WTC11 (cell line): ENCODE results near the gene TXNL4A. TPM values are rescaled to one million over a fixed set of nuclear protein-coding genes. Genes with fewer than 3 reads are reported as not detected.

Experiments
- ATAC-seq: fragments of 200-7000 bp; cut with Tn5 transposase; 2 replicates; pipeline ENCODE4 v1.10.0; 2021; ENCODE audit warnings: mild to moderate bottlenecking, moderate library complexity
- CTCF ChIA-PET: fragments of 300-600 bp; sonication (Branson Sonifier 250); formaldehyde crosslinking; loops from one replicate; lab custom pipeline; 2021; ENCODE audit warnings: antibody characterized with exemption; lab: Charles Lee
- POLR2A ChIA-PET: fragments of 350-600 bp; sonication (Branson Sonifier 250); formaldehyde crosslinking; loops from one replicate; lab custom pipeline; 2021; ENCODE audit warnings: antibody characterized with exemption; lab: Charles Lee
- DNase-seq: peaks from one replicate; pipeline ENCODE4 v3.0.0; 2021; ENCODE audit warnings: low spot score
- H3K27ac Mint-ChIP-seq: 2 replicates; pipeline ENCODE4 v1.8.0; 2021; ENCODE audit warnings: mixed read lengths
- H3K27me3 Mint-ChIP-seq: 2 replicates; pipeline ENCODE4 v1.8.0; 2021; ENCODE audit warnings: low read depth, mild to moderate bottlenecking, moderate library complexity, mixed read lengths
- H3K36me3 Mint-ChIP-seq: 2 replicates; pipeline ENCODE4 v1.8.0; 2021; ENCODE audit warnings: mixed read lengths
- H3K4me1 Mint-ChIP-seq: 2 replicates; pipeline ENCODE4 v1.8.0; 2022; ENCODE audit warnings: mixed read lengths
- H3K4me3 Mint-ChIP-seq: 2 replicates; pipeline ENCODE4 v1.8.0; 2021; ENCODE audit warnings: mild to moderate bottlenecking, moderate library complexity, mixed read lengths
- H3K9me3 Mint-ChIP-seq: 2 replicates; pipeline ENCODE4 v1.8.0; 2021; ENCODE audit warnings: mixed read lengths
- ATF1 ChIP-seq: sonication (generic); formaldehyde crosslinking; IDR thresholded peaks from 2 replicates; pipeline ENCODE4 v1.8.1; 2023; ENCODE audit warnings: mild to moderate bottlenecking, moderate library complexity, missing genetic modification reagents
- FOXP1 ChIP-seq: sonication (generic); formaldehyde crosslinking; IDR thresholded peaks from 2 replicates; pipeline ENCODE4 v1.8.0; 2022; ENCODE audit warnings: missing genetic modification reagents, mild to moderate bottlenecking, moderate library complexity, borderline replicate concordance
- MYBL2 ChIP-seq: sonication (generic); formaldehyde crosslinking; IDR thresholded peaks from 2 replicates; pipeline ENCODE4 v1.8.1; 2023; ENCODE audit warnings: mild to moderate bottlenecking, moderate library complexity, missing genetic modification reagents
- NFE2L1 ChIP-seq: sonication (generic); formaldehyde crosslinking; IDR thresholded peaks from 2 replicates; pipeline ENCODE4 v1.8.1; 2023; ENCODE audit warnings: missing genetic modification reagents
- RELA ChIP-seq: sonication (generic); formaldehyde crosslinking; IDR thresholded peaks from 2 replicates; pipeline ENCODE4 v1.8.1; 2022; ENCODE audit warnings: missing genetic modification reagents, mild to moderate bottlenecking, borderline replicate concordance
- ZNF232 ChIP-seq: sonication (generic); formaldehyde crosslinking; IDR thresholded peaks from 2 replicates; pipeline ENCODE4 v1.8.0; 2022; ENCODE audit warnings: mild to moderate bottlenecking, missing genetic modification reagents
- total RNA-seq: library from RNA; stranded (reverse); gene quantifications from 3 replicates; pipeline ENCODE4 v1.2.3, GENCODE V29; 2021
- TF ChIP-seq, protein P1 (sequence below): sonication (generic); formaldehyde crosslinking; IDR thresholded peaks from 2 replicates; pipeline ENCODE4 v1.8.1; 2023; ENCODE audit warnings: mild to moderate bottlenecking, missing genetic modification reagents, borderline replicate concordance
- TF ChIP-seq, protein P2 (sequence below): sonication (generic); formaldehyde crosslinking; IDR thresholded peaks from 2 replicates; pipeline ENCODE4 v1.8.1; 2022; ENCODE audit warnings: missing genetic modification reagents, borderline replicate concordance
- TF ChIP-seq, protein P3 (sequence below): sonication (generic); formaldehyde crosslinking; conservative IDR thresholded peaks from 2 replicates; pipeline ENCODE4 v1.8.1; 2022; ENCODE audit warnings: mild to moderate bottlenecking, missing genetic modification reagents
- TF ChIP-seq, protein P4 (sequence below): fragments of 250-450 bp; sonication (Bioruptor Pico); IDR thresholded peaks from 2 replicates; pipeline ENCODE4 v2.1.2; 2022; ENCODE audit warnings: mild to moderate bottlenecking, moderate library complexity
- TF ChIP-seq, protein P5 (sequence below): sonication (generic); formaldehyde crosslinking; conservative IDR thresholded peaks from 2 replicates; pipeline ENCODE4 v1.8.1; 2023; ENCODE audit warnings: mild to moderate bottlenecking, low read depth, missing genetic modification reagents, moderate library complexity
- TF ChIP-seq, protein P6 (sequence below): sonication (generic); formaldehyde crosslinking; IDR thresholded peaks from 2 replicates; pipeline ENCODE4 v1.8.0; 2022; ENCODE audit warnings: mild to moderate bottlenecking, missing genetic modification reagents
- TF ChIP-seq, protein P7 (sequence below): sonication (generic); formaldehyde crosslinking; IDR thresholded peaks from 2 replicates; pipeline ENCODE4 v1.8.0; 2022; ENCODE audit warnings: mild to moderate bottlenecking, missing genetic modification reagents
- TF ChIP-seq, protein P8 (sequence below): sonication (generic); formaldehyde crosslinking; IDR thresholded peaks from 2 replicates; pipeline ENCODE4 v1.8.1; 2022; ENCODE audit warnings: low read depth, missing genetic modification reagents, borderline replicate concordance
- TF ChIP-seq, protein P9 (sequence below): sonication (generic); formaldehyde crosslinking; IDR thresholded peaks from 2 replicates; pipeline ENCODE4 v1.8.1; 2023; ENCODE audit warnings: mild to moderate bottlenecking, missing genetic modification reagents
- TF ChIP-seq, protein P10 (sequence below): fragments of 250-450 bp; sonication (Bioruptor Pico); IDR thresholded peaks from 2 replicates; pipeline ENCODE4 v1.9.0; 2021; ENCODE audit warnings: moderate library complexity, mild to moderate bottlenecking, inconsistent platforms, borderline replicate concordance

The TXNL4A gene
- total RNA-seq, 1 experiment from 2014 or later, result 157 TPM

DNA sequence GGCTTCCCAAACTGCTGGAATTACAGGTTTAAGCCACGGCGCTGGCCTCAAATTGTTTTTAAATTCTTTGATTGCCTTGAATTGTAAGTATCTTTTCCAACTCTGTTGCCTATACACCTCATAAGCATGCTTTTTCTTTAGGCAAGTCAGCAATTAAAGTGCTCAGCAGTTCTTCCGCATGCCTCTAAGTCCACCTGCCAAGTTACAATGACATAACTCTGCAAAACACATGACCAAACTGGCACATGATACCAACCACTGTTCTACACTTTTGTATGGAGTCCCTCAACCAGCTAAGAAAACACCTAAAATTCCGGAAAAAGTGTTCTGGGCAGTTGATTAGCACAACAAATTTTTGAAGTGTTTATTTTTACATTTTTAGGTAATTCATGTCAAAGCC lies 5.1 kb downstream of the TXNL4A start (continued):
- TF ChIP-seq, protein P1, sequence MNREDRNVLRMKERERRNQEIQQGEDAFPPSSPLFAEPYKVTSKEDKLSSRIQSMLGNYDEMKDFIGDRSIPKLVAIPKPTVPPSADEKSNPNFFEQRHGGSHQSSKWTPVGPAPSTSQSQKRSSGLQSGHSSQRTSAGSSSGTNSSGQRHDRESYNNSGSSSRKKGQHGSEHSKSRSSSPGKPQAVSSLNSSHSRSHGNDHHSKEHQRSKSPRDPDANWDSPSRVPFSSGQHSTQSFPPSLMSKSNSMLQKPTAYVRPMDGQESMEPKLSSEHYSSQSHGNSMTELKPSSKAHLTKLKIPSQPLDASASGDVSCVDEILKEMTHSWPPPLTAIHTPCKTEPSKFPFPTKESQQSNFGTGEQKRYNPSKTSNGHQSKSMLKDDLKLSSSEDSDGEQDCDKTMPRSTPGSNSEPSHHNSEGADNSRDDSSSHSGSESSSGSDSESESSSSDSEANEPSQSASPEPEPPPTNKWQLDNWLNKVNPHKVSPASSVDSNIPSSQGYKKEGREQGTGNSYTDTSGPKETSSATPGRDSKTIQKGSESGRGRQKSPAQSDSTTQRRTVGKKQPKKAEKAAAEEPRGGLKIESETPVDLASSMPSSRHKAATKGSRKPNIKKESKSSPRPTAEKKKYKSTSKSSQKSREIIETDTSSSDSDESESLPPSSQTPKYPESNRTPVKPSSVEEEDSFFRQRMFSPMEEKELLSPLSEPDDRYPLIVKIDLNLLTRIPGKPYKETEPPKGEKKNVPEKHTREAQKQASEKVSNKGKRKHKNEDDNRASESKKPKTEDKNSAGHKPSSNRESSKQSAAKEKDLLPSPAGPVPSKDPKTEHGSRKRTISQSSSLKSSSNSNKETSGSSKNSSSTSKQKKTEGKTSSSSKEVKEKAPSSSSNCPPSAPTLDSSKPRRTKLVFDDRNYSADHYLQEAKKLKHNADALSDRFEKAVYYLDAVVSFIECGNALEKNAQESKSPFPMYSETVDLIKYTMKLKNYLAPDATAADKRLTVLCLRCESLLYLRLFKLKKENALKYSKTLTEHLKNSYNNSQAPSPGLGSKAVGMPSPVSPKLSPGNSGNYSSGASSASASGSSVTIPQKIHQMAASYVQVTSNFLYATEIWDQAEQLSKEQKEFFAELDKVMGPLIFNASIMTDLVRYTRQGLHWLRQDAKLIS (CRISPR knock-in tag), result no peak

DNA sequence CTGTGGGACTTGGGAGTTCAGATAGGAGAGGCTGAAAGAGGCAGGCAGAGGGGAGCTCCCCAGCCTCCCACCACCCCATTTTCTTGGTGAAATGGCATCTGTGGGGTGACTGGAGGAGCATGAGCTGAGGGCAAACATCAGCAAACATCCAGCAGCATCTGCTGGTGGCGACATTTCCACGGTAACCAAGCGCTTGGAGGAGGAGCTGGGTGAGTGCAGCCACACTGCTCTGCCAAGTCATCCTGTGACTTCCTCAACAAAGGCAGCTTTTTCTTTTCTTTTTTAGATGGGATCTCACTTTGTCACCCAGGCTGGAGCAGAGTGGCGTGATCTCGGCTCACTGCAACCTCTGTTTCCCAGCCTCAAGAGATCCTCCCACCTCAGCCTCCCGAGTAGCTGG lies 5.6 kb downstream of the TXNL4A start:
- peak; percentile 45; the same call in 1 of the 2 replicates for ATAC-seq
- Mint-ChIP-seq H3K9me3 (no peaks in the 10 kb centered on the region), H3K4me1 (peaks cover 24% of the 10 kb centered on the region), H3K27me3 (no peaks in the 10 kb centered on the region), H3K4me3 (no peak overlapping the region), H3K36me3 (peaks cover 32% of the 10 kb centered on the region)
- ChIA-PET CTCF (interaction anchor here (1.4 to 1.5 kb wide), 2 partner anchors 15 to 51 kb away, joined by 3 to 5 read pairs; partner anchors contain the start of gene RBFA), POLR2A (interaction anchor here (0.8 kb wide), 1 partner anchor 51 kb away, joined by 3 read pairs; the partner anchor contains the start of gene RBFA)
- no peak for DNase-seq
- no peak for TF ChIP-seq NFE2L1 (CRISPR knock-in tag)
- no peak for TF ChIP-seq ZNF232 (CRISPR knock-in tag)
- TF ChIP-seq MYBL2, result no peak
- TF ChIP-seq, protein P2, sequence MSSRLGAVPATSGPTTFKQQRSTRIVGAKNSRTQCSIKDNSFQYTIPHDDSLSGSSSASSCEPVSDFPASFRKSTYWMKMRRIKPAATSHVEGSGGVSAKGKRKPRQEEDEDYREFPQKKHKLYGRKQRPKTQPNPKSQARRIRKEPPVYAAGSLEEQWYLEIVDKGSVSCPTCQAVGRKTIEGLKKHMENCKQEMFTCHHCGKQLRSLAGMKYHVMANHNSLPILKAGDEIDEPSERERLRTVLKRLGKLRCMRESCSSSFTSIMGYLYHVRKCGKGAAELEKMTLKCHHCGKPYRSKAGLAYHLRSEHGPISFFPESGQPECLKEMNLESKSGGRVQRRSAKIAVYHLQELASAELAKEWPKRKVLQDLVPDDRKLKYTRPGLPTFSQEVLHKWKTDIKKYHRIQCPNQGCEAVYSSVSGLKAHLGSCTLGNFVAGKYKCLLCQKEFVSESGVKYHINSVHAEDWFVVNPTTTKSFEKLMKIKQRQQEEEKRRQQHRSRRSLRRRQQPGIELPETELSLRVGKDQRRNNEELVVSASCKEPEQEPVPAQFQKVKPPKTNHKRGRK, result no peak
- TF ChIP-seq, all 79 proteins: peak for 0
- H3K27ac Mint-ChIP-seq, result no peak overlapping the region

DNA sequence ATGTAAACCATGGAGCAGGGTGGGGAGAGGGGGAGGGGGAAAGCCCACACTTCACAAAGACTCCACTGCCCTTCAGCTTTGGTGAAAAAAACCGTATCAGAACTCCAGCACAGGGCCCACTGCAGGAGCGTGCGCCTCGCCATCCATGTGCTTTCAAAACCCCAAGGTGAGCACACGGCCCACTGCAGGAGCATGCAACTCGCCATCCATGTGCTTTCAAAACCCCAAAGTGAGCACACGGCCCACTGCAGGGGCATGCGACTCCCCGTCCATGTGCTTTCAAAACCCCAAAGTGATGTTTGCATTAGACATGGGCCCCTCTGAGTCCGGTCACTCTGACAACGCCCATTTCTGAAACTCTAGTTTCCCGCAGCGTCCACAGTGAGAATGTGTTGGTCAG lies 7.8 kb downstream of the TXNL4A start:
- H3K27me3 Mint-ChIP-seq, result no peaks in the 10 kb centered on the region
- DNase-seq, result no peak
- ATAC-seq, result no peak
- H3K4me1 Mint-ChIP-seq, result peaks cover 9% of the 10 kb centered on the region
- H3K27ac Mint-ChIP-seq, result peak overlapping the region; percentile 65
- ChIA-PET POLR2A (no interaction called here), CTCF (no interaction called here)
- H3K9me3 Mint-ChIP-seq, result no peaks in the 10 kb centered on the region
- H3K4me3 Mint-ChIP-seq, result no peak overlapping the region
- peaks cover 35% of the 10 kb centered on the region for H3K36me3 Mint-ChIP-seq
- TF ChIP-seq ATF1 (CRISPR knock-in tag), result no peak
- no peak for TF ChIP-seq ZNF232 (CRISPR knock-in tag)
- TF ChIP-seq, protein P3, sequence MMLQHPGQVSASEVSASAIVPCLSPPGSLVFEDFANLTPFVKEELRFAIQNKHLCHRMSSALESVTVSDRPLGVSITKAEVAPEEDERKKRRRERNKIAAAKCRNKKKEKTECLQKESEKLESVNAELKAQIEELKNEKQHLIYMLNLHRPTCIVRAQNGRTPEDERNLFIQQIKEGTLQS, result no peak
- TF ChIP-seq, protein P4, sequence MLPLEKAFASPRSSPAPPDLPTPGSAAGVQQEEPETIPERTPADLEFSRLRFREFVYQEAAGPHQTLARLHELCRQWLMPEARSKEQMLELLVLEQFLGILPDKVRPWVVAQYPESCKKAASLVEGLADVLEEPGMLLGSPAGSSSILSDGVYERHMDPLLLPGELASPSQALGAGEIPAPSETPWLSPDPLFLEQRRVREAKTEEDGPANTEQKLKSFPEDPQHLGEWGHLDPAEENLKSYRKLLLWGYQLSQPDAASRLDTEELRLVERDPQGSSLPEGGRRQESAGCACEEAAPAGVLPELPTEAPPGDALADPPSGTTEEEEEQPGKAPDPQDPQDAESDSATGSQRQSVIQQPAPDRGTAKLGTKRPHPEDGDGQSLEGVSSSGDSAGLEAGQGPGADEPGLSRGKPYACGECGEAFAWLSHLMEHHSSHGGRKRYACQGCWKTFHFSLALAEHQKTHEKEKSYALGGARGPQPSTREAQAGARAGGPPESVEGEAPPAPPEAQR (CRISPR knock-in tag), result no peak
- TF ChIP-seq RELA (CRISPR knock-in tag), result no peak
- TF ChIP-seq, protein P5, sequence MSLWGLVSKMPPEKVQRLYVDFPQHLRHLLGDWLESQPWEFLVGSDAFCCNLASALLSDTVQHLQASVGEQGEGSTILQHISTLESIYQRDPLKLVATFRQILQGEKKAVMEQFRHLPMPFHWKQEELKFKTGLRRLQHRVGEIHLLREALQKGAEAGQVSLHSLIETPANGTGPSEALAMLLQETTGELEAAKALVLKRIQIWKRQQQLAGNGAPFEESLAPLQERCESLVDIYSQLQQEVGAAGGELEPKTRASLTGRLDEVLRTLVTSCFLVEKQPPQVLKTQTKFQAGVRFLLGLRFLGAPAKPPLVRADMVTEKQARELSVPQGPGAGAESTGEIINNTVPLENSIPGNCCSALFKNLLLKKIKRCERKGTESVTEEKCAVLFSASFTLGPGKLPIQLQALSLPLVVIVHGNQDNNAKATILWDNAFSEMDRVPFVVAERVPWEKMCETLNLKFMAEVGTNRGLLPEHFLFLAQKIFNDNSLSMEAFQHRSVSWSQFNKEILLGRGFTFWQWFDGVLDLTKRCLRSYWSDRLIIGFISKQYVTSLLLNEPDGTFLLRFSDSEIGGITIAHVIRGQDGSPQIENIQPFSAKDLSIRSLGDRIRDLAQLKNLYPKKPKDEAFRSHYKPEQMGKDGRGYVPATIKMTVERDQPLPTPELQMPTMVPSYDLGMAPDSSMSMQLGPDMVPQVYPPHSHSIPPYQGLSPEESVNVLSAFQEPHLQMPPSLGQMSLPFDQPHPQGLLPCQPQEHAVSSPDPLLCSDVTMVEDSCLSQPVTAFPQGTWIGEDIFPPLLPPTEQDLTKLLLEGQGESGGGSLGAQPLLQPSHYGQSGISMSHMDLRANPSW (CRISPR knock-in tag), result no peak
- TF ChIP-seq, protein P6, sequence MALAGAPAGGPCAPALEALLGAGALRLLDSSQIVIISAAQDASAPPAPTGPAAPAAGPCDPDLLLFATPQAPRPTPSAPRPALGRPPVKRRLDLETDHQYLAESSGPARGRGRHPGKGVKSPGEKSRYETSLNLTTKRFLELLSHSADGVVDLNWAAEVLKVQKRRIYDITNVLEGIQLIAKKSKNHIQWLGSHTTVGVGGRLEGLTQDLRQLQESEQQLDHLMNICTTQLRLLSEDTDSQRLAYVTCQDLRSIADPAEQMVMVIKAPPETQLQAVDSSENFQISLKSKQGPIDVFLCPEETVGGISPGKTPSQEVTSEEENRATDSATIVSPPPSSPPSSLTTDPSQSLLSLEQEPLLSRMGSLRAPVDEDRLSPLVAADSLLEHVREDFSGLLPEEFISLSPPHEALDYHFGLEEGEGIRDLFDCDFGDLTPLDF (CRISPR knock-in tag), result no peak
- TF ChIP-seq, protein P7, sequence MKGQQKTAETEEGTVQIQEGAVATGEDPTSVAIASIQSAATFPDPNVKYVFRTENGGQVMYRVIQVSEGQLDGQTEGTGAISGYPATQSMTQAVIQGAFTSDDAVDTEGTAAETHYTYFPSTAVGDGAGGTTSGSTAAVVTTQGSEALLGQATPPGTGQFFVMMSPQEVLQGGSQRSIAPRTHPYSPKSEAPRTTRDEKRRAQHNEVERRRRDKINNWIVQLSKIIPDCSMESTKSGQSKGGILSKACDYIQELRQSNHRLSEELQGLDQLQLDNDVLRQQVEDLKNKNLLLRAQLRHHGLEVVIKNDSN (CRISPR knock-in tag), result no peak
- TF ChIP-seq, protein P8, sequence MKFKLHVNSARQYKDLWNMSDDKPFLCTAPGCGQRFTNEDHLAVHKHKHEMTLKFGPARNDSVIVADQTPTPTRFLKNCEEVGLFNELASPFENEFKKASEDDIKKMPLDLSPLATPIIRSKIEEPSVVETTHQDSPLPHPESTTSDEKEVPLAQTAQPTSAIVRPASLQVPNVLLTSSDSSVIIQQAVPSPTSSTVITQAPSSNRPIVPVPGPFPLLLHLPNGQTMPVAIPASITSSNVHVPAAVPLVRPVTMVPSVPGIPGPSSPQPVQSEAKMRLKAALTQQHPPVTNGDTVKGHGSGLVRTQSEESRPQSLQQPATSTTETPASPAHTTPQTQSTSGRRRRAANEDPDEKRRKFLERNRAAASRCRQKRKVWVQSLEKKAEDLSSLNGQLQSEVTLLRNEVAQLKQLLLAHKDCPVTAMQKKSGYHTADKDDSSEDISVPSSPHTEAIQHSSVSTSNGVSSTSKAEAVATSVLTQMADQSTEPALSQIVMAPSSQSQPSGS (CRISPR knock-in tag), result no peak
- TF ChIP-seq, protein P9, sequence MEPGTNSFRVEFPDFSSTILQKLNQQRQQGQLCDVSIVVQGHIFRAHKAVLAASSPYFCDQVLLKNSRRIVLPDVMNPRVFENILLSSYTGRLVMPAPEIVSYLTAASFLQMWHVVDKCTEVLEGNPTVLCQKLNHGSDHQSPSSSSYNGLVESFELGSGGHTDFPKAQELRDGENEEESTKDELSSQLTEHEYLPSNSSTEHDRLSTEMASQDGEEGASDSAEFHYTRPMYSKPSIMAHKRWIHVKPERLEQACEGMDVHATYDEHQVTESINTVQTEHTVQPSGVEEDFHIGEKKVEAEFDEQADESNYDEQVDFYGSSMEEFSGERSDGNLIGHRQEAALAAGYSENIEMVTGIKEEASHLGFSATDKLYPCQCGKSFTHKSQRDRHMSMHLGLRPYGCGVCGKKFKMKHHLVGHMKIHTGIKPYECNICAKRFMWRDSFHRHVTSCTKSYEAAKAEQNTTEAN (CRISPR knock-in tag), result no peak
- TF ChIP-seq FOXP1, result no peak
- TF ChIP-seq, protein P10, sequence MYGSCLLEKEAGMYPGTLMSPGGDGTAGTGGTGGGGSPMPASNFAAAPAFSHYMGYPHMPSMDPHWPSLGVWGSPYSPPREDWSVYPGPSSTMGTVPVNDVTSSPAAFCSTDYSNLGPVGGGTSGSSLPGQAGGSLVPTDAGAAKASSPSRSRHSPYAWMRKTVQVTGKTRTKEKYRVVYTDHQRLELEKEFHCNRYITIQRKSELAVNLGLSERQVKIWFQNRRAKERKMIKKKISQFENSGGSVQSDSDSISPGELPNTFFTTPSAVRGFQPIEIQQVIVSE, result no peak
